Body of pancreas (tissue), 4 donors: ENCODE measurements around the gene PPP1R13B. TPM values are rescaled to one million over a fixed set of nuclear protein-coding genes. Genes with fewer than 3 reads are reported as not detected.
A peak's percentile ranks its signal among the peaks of the same experiment; 100 is the strongest.

Source experiments
- ATAC-seq: fragments of 150-250 bp; one replicate; pipeline ENCODE4 v1.9.1; 2016
- DNase-seq, 4 donors: peaks; one replicate each; pipeline ENCODE4 v3.0.0-alpha.2; 2019
- H3K27ac ChIP-seq, 4 donors: fragments of 200-600 bp; sonication (generic); 1 replicate in 3 of 4; 2 replicates in 1 of 4; pipeline versions ENCODE4 v1.5.1 to v1.6.1; 2016 to 2019; ENCODE audit warnings: mild to moderate bottlenecking in 1 of 4, mixed read lengths in 1 of 4, moderate library complexity in 1 of 4
- H3K27me3 ChIP-seq, 2 donors: fragments of 200-600 bp; sonication (generic); one replicate each; pipeline ENCODE4 v1.6.0; 2016; ENCODE audit warnings: mild to moderate bottlenecking in 1 of 2
- H3K36me3 ChIP-seq, 2 donors: fragments of 200-600 bp; sonication (generic); replicated peaks in 1 of 2; 2 replicates each; pipeline ENCODE4 v1.5.1; 2016; ENCODE audit warnings: low read depth in 2 of 2; ENCODE audit not compliant: insufficient read depth in 1 of 2
- H3K4me1 ChIP-seq: fragments of 200-600 bp; sonication (generic); one replicate; pipeline ENCODE4 v1.6.0; 2016
- H3K4me3 ChIP-seq, 2 donors: fragments of 200-600 bp; sonication (generic); 1 replicate in 1 of 2; 2 replicates in 1 of 2; pipeline ENCODE4 v1.5.1; 2016 to 2019
- H3K9me3 ChIP-seq, 3 donors: fragments of 200-600 bp; sonication (generic); 1 replicate in 2 of 3; 2 replicates in 1 of 3; pipeline ENCODE4 v1.5.1; 2016
- CTCF ChIP-seq, 7 experiments: fragments of 450-650 bp in 4 of 7; fragments of 200-600 bp in 3 of 7; sonication (generic) in 3 of 7; IDR thresholded peaks; one replicate each; pipeline ENCODE4 v1.5.1; 2016 to 2019; ENCODE audit warnings: antibody characterized with exemption in 7 of 7
- POLR2A ChIP-seq, 3 donors: fragments of 450-650 bp; IDR thresholded peaks; one replicate each; pipeline ENCODE4 v1.6.1; 2016; ENCODE audit warnings: antibody characterized with exemption in 3 of 3, mild to moderate bottlenecking in 2 of 3
- WGBS, 2 donors: methylation state at CpG; one replicate each; pipeline ENCODE4 v1.1.5; 2017; 5-methylcytosine and 5-hydroxymethylcytosine counted together
- intact Hi-C: fragments of 100-400 bp; cut with DNase I; formaldehyde crosslinking; loops from one replicate; pipeline ENCODE4 v1.15.1; 2023
- total RNA-seq, 2 donors: library from RNA; depleted of rRNA; stranded (reverse); fragments of >200 nt; gene quantifications; one replicate each; pipeline ENCODE4 v1.1.0, GENCODE V29; 2016

PPP1R13B gene
- total RNA-seq, 2 donors from 2014 or later, result 12.5 to 36.3 TPM

GRCh38 chr14:103854017-103854808 is 6.8 kb upstream of the PPP1R13B start:
- no peak overlapping the region for H3K4me3 ChIP-seq
- no peaks in the 10 kb centered on the region for H3K36me3 ChIP-seq
- ATAC-seq (no peak), DNase-seq (no peak)
- no peak for TF ChIP-seq POLR2A (IDR thresholded peaks at IDR 0.05)
- H3K4me1 ChIP-seq, result peaks cover 26% of the 10 kb centered on the region
- no peaks in the 10 kb centered on the region for H3K27me3 ChIP-seq
- 92 to 96% methylated on average over 13 of the region's 13 CpGs for WGBS, 2 donors
- no peaks in the 10 kb centered on the region for H3K9me3 ChIP-seq
- intact Hi-C loops, result no loop called here
- peak overlapping the region in 3 of 4 donors; percentile 75 to 85 (median 82) for H3K27ac ChIP-seq

DNA sequence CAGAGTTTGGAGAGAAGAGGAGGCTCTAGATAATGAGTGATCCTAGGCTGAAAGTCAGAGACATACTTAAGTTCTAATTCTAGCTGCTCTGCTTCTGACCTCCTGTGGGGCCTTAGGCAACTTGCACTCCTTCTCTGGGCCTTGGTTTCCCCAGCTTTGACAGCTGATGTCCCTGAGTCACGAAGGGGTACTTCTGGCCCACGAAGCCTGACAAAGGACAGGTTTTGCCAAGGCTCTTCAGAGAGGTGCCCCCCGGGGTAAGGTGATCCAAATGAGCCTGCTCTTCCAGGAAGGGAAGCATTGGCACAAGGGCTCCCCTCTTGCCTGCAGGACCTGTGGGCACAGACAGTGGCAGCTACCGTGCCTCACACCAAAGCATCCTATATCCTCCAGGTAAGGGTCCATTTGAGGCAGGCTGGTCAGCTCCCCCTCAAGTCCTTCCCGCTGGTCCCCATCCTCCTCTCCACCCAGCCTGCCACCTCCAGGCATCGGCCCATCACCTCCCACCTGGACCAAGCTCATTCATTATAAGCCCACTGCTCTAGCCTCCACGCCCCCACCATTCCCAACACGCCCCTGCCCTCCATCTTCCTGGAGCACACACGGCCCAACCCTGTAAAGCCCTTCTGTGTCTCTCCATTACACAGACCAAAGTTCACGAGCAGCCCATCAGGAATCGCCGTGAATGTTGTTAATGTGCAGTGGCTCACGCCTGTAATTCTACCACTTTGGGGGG is 1.9 kb upstream of the PPP1R13B start:
- DNase-seq, result no peak
- TF ChIP-seq CTCF (IDR thresholded peaks at IDR 0.05) (no peak), POLR2A (IDR thresholded peaks at IDR 0.05) (no peak)
- Histone ChIP-seq H3K4me3 (no peak overlapping the region), H3K27ac (peak overlapping the region in 3 of 4 donors; percentile 86 to 90 (median 89)), H3K9me3 (no peaks in the 10 kb centered on the region), H3K27me3 (no peaks in the 10 kb centered on the region), H3K36me3 (no peaks in the 10 kb centered on the region), H3K4me1 (peaks cover 32% of the 10 kb centered on the region)
- WGBS, 2 donors, result 91 to 93% methylated on average over 10 to 13 of the region's 13 CpGs
- intact Hi-C loops, result no loop called here
- no peak for ATAC-seq

DNA sequence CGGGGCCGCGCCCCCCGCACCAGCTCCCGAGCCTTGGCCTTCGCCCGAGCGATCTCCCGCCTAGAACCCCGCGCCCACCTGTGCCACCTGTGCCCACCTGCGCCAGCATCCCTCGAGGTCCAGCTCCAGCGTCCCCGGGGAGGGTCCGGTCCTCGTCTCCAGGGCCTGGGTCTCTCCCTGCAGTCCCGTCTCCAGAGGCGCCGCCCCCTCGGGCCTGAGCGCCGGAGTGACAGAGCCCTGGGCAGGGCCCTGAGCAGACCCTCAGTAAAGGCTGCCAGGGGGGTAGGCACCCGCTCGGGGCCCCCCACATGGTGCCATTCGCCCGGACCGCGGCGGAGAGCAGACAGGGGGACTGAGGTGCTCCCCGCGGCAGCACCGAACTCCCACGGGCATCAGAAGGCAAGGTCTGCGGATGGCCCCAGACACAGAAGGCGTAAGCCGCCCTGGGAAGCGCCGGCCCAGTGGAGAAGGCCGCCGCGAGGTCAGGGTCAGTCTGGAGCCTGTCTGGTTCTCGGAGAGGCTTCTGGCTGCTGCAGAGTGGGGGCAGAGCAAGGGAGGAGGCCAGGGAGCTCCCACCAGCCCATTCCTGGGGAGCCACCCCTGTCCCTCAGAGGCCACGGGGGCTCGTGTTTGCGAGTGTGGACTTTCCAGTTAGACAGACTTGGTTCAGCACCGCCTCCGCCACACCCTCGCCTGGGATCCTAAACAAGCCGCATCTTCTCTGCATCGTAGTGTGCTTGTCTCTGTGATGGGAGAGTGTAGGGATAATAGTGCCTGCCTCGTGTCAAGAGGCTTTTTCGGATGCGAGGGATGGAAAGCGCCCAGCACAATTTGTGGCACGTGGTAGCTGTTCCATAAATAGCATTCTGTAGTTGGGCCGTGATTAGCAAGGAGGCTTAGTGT is 1.1 kb upstream of the PPP1R13B start:
- 12 to 18% methylated on average over 21 to 57 of the region's 57 CpGs for WGBS, 2 donors

DNA sequence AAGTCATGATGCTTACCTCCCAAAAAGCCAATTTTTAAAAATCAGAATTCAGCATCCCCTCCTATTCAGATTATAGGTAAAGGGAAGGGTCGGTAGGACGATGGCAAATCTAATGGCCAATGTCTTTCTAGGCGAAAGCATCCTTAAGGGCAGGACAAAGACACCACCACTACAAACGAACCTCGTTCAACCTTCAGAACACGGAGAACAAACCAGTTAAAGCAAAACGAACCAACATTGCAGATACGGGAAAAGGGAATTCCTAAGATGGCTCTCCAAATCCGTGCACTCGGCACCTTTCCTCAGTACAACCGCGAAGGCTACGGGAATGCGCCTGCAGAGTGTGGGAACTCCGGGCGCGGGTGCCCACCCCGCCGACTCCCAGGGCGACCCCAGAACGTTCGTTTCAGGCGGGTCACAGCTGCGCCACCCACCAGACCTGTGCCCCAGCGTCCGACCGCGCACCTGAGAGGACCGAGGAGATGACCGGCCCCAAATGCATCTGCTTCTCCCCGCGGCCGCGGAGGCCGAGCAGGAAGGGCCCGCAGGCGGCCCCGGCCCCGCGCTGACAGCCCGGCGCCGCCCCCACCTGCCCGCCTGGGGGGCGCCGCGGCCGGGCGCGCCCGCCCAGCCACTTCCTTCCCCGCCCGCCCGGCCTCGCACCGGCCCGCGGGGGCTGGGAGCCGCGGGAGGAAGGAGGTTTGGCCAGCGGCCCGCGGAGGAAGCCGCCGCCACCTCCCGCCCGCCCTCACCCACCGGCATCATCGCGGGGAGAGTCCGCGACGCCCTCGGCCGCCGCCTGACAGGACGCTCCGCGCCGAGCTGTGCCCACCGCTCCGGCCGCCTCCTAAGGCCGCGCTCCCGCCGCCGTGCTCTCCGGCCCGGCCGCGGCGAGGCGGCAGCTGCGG is 578 bp downstream of the PPP1R13B start:
- WGBS, 2 donors, result 0 to 1% methylated on average over 25 to 54 of the region's 95 CpGs
- intact Hi-C loops, result no loop called here
- ATAC-seq (peak; percentile 44), DNase-seq (peak; percentile 56 to 66 (median 58))
- no peak for TF ChIP-seq CTCF (IDR thresholded peaks at IDR 0.05)
- peak in 2 of 3 donors; percentile 13 to 31 for TF ChIP-seq POLR2A (IDR thresholded peaks at IDR 0.05)
- Histone ChIP-seq H3K27me3 (no peaks in the 10 kb centered on the region), H3K9me3 (no peaks in the 10 kb centered on the region), H3K4me3 (peak overlapping the region in 1 of 2 donors; percentile 42), H3K36me3 (no peaks in the 10 kb centered on the region), H3K4me1 (peaks cover 34% of the 10 kb centered on the region), H3K27ac (peak overlapping the region; percentile 72 to 89 (median 82))

More for the DNA sequence above, 1.1 kb upstream of the PPP1R13B start:
- intact Hi-C loops, result no loop called here
- Histone ChIP-seq H3K27ac (peak overlapping the region; percentile 72 to 90 (median 88)), H3K4me3 (peak overlapping the region; percentile 37 to 70), H3K36me3 (no peaks in the 10 kb centered on the region), H3K27me3 (no peaks in the 10 kb centered on the region), H3K9me3 (no peaks in the 10 kb centered on the region), H3K4me1 (peaks cover 34% of the 10 kb centered on the region)
- peak; percentile 10 for ATAC-seq
- TF ChIP-seq CTCF (IDR thresholded peaks at IDR 0.05) (no peak), POLR2A (IDR thresholded peaks at IDR 0.05) (no peak)
- DNase-seq, result peak in 3 of 4 donors; percentile 39 to 50 (median 46)
